DMS153 (cell line): ENCODE measurements around the gene NAA15.
"Not testable (repeated sequence)": the region's sequence is repeated elsewhere in the genome, so short reads cannot be mapped to it uniquely, and the experiment has no call there.

Source experiments
- DNase-seq: peaks from one replicate; lab custom pipeline; 2025; lab: John Stamatoyannopoulos, UW

NAA15 gene

DNA sequence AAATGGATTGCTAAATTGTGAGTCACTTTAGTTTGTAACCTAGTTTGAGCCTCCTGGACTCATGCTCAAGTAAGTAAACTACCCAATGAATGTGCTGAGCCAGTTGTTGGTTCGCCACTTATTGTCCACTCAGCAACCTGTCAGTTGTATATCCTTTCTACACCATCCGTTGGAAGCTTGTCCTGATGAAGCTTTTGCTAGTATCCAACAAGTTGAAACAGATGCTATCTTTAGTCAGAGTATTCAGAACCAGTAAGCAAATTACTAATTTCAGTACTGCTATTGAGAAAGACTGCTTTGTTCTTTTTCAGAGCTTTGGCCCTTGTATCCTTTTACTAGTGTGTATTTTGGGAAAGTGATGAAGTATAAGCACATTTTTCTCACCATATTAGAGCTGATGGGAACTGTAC is 4.3 kb upstream of the NAA15 start:
- DNase-seq = no peak

DNA sequence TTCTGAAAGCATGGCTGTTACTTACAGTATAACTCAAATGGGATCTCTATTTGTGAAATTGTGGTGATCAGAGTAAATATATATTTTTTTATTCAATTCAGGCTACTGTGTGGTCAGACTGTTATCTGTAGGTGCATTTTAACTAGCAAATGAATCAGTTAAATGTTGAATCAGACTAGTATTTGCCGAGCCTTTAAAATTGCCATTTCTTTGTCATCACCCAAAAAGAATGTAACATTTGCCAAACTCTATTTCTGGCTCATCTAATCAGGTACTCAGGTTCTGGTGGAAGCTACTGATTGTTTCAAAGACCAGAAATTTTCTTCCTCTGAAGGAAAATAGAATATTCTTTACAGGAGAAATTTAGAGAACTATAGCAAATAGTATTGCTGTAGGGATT is 1.8 kb upstream of the NAA15 start:
- no peak for DNase-seq

DNA sequence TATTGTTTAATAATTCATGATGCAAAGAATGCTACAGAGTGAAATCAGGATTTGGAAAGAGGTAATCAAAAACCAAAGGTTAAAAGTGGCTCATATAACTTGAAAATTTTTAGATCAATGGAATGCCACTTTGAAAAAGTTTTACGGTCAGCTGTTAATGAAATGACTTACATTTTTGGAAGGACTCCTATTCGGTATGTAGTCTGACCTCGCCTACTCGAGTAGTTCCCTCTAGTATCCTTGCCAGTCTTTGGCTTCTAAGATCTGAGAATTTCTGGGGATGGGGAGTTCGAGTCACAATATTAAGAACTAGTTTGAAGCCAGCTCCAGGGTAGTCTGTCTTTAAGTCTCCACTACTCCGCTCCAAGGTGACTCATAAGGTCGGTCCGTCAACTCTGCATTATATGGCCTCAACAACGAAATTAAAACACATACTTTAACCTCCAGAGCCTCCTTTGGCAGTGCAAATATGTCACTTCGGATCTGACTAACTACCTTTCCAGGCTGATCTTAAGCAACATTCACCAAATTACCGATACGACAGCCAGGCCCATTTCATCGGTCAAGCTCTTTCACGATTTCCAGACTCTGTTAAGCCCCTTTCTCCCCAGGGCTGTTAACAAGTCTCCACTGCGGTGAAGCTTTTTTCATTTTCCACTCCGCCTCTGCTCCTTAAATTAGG is 733 bp upstream of the NAA15 start:
- DNase-seq = no peak

DNA sequence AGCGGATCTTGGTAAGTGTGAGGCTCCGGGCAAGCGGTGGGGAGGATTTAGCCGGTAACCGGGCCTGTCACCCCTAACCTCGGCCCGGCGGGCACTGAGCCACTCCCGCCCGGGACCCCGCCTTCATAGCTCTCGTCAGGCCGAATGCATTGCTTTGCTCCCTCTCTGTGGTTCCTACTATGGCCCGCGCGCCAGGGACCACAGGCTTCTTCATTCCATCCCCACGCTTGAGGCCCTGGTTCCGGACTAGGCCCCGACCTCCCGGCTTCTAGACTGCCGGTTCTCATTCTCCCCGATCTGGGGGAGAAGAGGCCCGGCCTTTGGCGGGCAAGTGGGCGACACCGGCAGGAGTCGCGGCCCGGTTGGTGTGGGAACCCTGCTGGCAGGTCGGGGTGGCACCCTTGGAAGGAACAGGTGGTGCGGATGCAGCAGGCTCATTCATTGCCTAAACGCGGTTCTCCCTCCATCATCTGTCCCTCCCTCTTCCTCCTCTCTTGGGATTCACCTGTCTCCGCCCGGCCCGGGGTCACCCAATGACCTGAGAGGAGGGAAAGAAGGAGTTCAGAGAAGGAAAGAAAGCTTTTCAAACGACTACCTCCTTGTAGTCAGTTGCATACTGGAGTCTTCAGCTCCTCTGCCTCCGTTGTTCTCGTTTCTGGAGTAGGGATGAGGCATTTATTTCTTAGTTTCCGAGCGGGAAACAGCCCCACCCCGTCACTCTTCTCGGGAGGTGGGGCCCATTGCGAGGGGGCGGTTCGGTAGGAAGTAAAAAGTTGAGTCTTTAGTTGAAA is 711 bp downstream of the NAA15 start, which contains the start of gene NDUFC1:
Gene NDUFC1 (minus strand): TSS at position 657 of the 791 bp plus-strand sequence. CDS start 6,679 bp downstream, outside the sequence.
- no peak for DNase-seq

DNA sequence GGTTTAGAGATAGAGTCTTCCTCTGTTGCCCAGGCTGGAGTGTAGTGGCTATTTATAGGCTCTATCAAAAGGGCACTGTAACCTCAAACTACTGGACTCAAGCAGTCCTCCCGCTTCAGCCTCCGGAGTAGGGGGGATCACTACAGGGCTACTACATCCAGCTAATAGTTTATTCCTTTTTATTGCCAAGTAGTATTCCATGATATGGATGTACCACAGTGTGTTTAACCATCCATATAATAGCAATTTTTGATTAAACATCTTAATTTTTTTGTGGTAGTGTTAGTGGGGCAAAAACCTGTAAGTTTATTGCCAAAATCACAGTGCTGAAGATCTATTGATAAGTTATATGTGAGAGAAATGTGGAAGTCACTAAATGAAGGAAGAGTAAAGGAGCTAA is 3.6 kb downstream of the NAA15 start:
- DNase-seq = no peak

DNA sequence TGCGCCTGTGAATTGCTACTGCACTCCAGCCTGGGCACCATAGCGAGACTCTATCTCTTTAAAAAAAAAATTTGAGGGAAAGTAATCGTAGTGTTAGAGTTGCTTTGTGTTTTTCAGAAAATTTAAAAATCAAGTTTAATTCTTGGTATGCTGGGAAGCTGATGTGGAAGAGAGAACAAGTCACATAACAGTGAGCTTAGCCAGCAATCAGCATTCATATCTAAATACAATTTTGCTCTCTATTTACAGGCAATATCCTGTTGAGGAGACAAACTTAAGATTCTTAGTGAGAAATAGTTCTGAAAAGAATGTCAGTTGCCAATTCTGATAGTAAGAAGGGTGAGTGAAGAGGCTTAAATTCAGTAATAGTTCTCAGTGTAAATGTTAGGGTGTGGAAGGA is 10.6 kb downstream of the NAA15 start:
- no peak for DNase-seq

DNA sequence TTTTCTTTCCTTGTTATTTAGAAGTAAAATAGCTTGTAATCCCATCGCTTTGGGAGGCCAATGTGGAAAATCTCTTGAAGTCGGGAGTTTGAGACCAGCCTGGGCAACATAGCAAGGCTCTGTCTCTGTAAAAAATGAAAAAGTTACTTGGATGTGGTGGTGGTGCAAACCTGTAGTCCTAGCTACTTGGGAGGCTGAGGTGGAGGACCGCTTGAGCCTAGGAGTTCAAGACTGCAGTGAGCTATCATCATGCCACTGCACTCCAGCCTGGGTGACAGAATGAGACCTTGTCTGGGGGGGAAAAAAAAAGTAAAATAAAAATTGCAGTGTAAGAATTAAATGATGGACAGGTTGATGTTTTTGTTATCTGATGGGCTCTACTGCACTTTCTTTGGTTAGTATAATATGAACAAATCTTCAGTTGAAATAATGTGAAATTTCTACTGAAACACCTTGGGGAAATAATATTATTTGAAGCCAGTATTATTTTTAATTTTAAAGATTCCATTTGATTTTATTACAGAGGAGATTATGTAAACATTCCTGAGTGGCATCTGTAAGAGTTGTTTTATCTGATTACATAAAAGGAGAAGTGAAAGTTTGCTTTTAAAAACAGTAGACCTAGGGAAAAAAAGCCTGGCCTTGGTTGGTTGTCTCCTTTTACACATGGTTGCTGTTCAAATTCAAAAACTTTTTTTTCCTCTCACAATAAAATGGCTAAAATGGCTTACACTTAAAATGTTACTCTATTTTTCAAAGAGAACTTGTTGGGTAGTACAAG is 11.4 kb downstream of the NAA15 start:
- no peak for DNase-seq

DNA sequence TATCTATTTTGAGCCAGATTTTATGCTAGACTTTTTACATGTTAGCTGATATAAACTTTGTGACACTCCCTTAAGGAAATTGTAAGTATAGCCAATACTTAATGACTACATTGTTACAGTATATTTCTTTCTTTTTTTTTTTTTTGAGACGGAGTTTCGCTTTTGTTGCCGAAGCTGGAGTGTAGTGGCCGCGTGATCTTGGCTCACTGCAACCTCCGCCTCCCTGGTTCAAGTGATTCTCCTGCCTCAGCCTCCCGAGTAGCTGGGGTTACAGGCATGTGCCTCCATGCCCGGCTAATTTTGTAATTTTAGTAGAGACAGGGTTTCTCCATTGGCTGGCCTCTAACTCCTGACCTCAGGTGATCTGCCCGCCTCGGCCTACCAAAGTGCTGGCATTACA is 12.1 kb downstream of the NAA15 start:
- not testable (repeated sequence) for DNase-seq

DNA sequence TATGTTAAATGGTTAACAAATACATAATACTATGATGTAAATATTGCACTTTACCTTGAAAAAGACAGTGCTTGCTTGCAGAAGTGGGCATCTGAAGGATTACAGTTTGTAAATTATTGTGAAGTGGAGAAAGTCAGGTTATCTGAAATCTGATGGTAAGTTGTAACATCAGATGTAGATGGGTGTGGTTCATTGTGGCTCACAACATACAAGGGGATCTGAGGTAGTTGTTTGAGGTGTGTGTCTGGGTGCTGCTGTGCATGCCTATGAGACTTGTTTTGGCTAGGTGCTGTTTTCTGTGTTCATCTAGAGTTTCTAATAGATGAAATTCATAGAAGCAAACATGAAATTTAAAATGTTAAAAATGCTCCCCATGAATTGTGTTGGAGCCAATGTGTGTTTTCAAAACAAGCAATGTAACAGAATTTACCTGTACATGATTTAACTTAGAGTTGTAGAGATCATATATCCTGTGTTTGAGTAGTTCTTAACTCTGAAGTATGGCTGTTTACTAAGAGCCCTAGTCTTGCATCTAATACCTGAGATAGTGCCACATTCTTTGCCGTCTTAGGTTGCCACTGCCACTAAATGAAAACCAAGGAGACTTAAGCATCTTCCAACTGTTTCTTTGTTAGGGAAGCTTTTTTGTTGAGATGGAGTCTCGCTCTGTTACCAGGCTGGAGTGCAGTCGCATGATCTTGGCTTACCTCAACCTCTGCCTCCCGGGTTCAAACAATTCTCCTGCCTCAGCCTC is 12.9 kb downstream of the NAA15 start:
- DNase-seq = no peak

DNA sequence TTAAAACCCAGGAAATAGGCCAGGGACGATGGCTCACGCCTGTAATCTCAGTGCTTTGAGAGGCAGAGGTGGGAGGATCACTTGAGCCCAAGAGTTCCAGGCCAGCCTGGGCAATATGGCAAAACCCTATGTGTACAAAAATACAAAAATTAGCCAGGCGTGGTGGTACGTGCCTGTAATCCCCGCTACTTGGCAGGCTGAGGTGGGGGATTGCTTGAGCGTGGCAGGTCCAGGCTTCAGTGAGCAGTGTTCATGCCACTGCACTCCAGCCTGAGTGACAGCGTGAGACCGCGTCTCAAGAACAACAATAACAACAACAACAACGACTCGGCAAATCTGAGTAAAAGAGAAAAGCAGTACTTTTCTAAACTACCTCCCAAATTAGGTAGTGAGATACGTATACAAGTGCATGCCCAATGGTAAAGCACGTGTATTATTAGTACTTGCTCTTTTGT is 13.9 kb downstream of the NAA15 start:
- no peak for DNase-seq

DNA sequence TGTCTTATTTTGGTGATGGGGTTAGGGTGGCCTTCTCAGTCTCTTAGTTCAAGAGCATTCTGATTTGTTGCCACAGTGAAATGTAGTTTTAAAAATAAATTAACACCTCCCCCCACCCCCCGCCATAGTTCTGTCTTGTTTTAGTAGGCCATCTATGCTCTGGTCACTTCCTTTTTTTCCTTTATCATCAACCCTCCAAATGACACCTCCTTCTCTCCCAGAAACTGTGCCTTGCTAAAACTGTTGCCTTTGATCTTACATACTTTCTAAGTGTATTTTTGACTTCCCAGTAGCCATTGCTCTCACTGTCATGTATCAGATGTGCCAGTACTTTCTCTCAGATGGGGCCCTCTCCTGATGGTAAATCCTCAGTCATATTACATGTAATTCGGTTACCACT is 15.4 kb downstream of the NAA15 start:
- DNase-seq = no peak

DNA sequence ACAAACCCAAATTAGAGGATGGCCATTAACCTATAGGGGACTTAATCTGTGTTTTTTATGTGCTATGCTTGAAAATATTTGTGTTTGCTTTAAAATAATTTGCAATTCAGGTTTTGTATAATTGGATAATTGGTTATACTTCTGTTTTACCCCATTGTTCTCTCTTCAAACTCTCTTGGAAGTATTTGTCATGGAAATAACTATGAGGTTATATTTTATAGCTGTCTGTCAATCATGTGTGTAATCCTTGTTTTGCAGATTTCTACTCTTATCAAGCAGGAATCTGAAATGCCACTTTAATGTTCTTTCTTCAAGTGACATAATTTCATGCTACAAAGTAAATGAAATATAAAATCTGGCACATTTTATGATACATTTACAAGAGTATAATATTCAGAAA is 16.3 kb downstream of the NAA15 start:
- no peak for DNase-seq

DNA sequence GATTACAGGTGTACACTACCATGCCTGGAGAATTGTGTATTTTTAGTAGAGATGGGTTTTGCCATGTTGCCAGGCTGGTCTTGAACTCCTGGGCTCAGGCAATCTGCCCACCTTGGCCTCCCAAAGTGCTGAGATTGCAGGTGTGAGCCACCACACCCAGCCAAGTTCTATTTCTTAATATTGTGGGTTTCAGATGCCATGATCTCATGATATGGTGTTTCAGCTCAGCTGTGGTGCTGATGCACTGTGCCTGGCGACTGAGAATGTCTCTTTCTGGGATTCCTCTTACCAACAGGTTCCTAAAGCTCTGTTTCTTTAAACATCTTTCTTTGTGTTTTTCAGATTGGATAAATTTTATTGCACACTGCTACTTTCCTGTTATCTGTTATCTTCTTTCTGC is 18.3 kb downstream of the NAA15 start:
- DNase-seq = no peak

DNA sequence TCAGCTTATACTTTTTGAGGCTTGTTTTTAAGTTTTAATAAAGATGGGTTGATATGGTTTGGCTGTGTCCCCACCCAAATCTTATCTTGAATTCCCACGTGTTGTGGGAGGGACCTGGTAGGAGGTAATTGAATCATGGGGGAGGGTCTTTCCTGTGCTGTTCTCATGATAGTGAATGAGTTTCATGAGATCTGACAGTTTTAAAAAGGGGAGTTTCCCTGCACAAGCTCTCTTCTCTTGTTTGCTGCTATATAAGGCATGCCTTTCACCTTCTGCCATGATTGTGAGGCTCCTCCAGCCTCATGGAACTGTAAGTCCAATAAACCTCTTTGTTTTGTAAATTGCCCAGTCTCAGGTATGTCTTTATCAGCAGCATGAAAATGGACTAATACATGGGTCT is 20.8 kb downstream of the NAA15 start:
- not testable (repeated sequence) for DNase-seq

DNA sequence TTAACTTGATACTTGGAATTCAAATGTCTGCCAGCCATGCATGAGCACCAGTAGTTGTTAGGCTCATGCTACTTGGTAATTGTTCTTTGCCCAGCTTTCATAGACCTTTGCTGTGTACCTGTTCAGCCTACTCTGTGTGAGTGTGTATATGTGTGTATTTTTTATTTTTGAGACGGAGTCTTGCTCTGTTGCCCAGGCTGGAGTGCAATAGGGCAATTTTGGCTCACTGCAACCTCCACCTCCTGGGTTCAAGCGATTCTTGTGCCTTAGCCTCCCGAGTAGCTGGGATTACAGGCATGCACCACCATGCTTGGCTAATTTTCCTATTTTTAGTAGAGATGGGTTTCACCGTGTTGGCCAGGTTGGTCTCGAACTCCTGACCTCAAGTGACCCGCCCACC is 21.2 kb downstream of the NAA15 start:
- not testable (repeated sequence) for DNase-seq

DNA sequence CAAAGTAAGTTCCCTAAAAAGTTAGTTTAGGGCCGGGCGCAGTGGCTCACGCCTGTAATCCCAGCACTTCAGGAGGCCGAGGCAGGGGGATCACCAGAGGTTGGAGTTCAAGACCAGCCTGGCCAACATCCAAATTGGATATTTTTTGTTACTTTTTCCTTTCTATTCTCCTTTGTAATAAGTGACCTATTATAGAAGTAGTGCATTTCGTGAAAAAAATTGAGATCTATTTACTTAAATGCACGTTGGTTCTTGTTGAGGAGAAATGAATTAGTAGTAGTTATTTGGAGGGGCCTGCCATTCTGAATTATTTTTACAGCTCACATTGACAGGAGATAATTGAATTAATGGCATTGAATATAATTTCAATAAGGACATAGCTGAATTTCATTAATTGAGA is 23.3 kb downstream of the NAA15 start:
- no peak for DNase-seq

DNA sequence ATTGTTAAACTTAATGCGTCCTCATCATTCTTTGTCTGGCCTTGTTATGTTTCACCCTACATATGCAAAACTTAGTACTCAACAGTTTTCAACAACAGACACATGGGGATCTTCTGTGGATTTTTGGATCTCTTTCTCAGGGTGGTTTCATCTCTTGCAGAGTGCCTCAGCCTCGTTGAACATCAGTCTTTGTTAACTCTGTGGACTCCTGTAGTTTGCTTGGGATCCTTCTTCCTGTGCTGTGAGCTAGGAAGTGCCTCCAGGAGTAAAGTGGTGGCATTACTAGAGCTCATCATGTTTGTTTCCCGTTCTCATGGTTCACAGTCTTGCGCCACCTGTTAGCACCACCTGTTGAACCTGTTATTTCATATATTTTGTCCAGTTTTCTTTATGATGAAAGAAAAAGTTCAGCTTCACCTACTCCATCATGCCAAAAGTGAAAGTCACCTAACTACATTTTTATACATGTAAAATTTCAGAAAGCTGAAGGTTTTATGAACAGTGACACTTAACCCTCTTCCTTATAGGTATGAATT is 28.4 kb downstream of the NAA15 start:
- no peak for DNase-seq

DNA sequence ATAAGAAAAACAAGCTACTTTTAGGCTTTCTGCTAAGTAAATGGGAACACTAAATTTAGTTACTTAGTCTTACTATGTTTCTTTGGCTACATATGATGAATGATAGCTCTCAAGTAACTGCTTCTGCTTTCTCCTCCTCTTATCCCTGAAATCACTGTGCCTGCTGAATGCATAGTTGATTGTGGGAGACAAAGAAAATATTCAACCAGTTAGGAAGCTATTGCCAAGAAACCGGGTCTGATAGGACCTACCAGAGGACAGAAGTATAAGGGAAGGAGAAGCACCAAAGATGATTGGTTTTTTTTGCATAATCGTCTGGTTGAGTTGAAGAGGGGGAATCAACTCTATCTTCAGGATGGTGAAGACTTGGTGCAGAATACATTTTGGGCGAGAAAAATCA is 29.0 kb downstream of the NAA15 start:
- no peak for DNase-seq

DNA sequence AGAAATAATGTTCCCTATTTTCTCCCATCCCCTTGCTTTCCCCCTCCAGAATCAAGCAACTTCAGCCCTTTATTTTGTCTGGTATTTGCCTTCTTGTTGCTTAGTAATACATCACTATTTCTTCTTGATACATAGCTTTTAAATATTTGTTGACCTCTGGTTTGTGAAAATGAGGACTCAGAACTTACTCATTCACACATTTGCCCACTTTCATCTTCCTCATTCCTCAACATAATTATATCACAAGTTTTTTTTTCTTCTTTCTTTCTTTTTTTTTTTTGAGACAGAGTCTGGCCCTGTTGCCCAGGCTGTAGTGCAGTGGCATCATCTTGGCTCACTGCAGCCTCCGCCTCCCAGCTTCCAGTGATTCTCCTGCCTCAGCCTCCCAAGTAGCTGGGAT is 29.9 kb downstream of the NAA15 start:
- no peak for DNase-seq

DNA sequence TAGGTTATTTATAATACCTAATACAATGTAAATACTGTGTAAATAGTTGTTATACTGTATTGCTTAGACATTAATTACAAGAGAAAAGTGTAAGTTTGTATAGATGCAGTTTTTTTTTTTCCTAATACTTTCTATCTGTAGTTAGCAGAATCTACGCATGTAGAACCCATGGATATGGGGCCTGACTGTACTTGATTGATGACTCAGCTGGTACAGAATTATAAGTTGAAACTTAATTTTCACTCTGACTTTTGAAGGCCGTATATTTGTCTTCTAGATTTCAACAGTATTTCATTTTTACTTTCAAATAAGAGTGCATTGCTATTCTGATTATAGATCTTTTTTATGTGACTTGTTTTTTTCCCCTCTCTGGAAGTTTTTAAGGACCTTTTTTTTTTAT is 31.7 kb downstream of the NAA15 start:
- DNase-seq = no peak

DNA sequence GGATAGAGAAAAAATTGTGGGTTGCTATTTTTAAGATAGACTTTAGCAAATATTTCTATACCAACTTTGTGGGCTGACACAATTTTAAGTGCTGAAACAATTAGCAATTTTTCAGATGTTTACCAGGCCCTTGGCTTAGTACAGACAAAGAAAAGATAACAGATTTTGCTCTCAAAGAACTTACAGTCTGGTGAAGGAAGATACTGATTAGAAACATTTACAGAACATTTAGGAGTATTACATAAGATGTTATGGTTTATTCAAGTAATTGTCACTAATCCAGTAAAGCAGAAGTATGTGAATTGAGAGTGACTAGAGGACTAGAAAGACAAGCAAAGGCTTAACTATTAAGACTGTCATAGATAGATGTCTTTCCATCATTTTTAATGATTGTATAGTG is 36.3 kb downstream of the NAA15 start:
- no peak for DNase-seq

DNA sequence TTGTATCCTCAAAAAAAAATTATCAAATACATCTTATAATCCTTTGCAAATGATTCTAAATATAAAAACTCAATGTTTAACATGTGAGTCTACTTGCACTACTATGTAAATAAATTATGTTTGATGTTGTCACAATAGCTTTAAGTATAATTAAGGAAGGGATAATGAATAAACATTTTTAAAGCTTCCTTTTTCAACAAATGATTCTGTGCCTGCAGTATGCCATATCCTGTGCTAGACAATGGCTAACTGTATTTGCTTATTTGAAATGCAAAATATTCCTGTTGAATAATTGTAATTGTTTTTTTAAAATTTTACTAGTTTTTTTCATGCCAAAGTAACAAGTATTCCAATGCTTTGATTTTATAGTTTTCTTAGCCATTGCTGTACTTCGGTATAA is 60.0 kb downstream of the NAA15 start:
- no peak for DNase-seq
